ENCODE measurements around the gene LIPI. TPM values are rescaled to one million over a fixed set of nuclear protein-coding genes. Genes with fewer than 3 reads are reported as not detected.
A peak's percentile ranks its signal among the peaks of the same experiment; 100 is the strongest.

Gene LIPI
- total and polyA plus RNA-seq, 2 donors (not counting 1 experiment from before 2014, with no cell fraction given) = not detected

DNA sequence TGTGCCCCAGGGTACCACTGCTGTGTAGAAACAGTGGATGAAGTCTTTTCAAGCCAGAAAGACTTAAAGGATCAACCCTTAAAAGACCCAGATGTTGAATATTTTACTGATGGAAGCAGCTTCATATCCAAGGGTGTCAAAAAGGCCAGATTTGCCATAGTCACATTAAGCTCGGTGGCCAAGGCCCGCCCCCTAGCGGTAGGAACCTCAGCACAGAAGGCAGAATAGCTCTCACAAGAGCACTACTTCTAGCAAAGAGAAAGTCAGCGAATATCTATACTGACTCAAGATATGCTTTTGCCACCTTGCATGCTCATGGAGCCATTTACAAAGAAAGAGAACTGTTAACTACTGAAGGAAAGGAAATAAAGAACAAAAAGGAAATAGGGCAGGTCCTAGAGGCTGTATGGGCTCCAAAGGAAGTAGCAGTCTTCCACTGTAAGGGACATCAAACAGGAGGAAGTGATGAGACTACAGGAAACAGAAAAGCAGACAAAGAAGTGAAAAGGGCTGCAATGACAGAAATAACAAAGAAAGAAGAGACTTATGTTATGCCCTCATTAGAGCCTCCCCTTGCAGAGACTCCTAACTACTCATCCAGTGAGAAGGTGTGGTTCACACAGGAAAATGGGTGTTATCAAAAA is 90.5 kb downstream of the LIPI start:
- Histone ChIP-seq H3K9me3 (ENCODE audit: control insufficient read depth, insufficient read depth, low read depth, low read length) (no peaks in the 10 kb centered on the region), H4K20me1 (ENCODE audit: control insufficient read depth, extremely low read depth, insufficient read depth, low read length) (no peaks in the 10 kb centered on the region), H3K36me3 (ENCODE audit: control insufficient read depth, insufficient read depth, low read length) (no peaks in the 10 kb centered on the region), H3K4me2 (ENCODE audit: extremely low read depth, insufficient read depth, low read length) (no peak overlapping the region), H3K79me2 (ENCODE audit: control insufficient read depth, insufficient read depth, low read length) (no peaks in the 10 kb centered on the region), H3K27me3 (ENCODE audit: control insufficient read depth, insufficient read depth, low read length) (no peaks in the 10 kb centered on the region), H3K4me1 (ENCODE audit: control insufficient read depth, extremely low read depth, insufficient read depth, low read length) (no peaks in the 10 kb centered on the region), H2AFZ (ENCODE audit: low read length) (no peak overlapping the region), H3K4me3 (replicated peaks in 1 of 4; ENCODE audit: control extremely low read depth in 1 of 4, insufficient read depth in 1 of 4, low read depth in 3 of 4, low read length in 4 of 4) (no peak overlapping the region), H3K9ac (ENCODE audit: insufficient read depth, low read length) (no peak overlapping the region), H3K27ac (ENCODE audit: insufficient read depth, low read length) (no peak overlapping the region)
- DNase-seq (ENCODE audit: low read depth in 2 of 2) = no peak
- TF ChIP-seq EZH2 (IDR thresholded peaks at IDR 0.05; ENCODE audit: low read length, missing control alignments) = no peak
- TF ChIP-seq, protein P1, sequence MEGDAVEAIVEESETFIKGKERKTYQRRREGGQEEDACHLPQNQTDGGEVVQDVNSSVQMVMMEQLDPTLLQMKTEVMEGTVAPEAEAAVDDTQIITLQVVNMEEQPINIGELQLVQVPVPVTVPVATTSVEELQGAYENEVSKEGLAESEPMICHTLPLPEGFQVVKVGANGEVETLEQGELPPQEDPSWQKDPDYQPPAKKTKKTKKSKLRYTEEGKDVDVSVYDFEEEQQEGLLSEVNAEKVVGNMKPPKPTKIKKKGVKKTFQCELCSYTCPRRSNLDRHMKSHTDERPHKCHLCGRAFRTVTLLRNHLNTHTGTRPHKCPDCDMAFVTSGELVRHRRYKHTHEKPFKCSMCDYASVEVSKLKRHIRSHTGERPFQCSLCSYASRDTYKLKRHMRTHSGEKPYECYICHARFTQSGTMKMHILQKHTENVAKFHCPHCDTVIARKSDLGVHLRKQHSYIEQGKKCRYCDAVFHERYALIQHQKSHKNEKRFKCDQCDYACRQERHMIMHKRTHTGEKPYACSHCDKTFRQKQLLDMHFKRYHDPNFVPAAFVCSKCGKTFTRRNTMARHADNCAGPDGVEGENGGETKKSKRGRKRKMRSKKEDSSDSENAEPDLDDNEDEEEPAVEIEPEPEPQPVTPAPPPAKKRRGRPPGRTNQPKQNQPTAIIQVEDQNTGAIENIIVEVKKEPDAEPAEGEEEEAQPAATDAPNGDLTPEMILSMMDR (conservative IDR thresholded peaks at IDR 0.05 in 1 of 2, IDR thresholded peaks at IDR 0.05 in 1 of 2; ENCODE audit: low read depth in 1 of 2, low read length in 2 of 2) = peak in 1 of 2 donors; percentile 34

DNA sequence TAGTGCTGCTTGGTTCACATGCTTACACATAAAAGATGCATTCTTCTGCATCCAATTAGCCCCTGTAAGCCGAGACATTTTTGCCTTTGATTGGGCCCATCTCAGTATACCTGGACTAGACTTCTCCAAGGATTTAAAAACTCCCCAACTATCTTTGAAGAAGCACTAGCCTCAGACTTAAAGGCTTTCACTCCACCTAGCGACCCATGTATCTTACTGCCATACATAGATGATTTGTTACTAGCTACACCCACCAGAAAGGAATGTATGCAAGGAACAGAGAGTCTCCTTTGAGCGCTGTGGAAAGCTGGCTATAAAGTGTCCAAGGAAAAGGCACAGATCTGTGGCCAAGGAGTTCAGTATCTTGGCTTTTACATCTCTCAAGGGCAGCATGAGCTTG is 91.7 kb downstream of the LIPI start:
- Histone ChIP-seq H3K36me3 (ENCODE audit: control insufficient read depth, insufficient read depth, low read length) (no peaks in the 10 kb centered on the region), H3K9me3 (ENCODE audit: control insufficient read depth, insufficient read depth, low read depth, low read length) (no peaks in the 10 kb centered on the region), H2AFZ (ENCODE audit: low read length) (no peak overlapping the region), H3K27me3 (ENCODE audit: control insufficient read depth, insufficient read depth, low read length) (no peaks in the 10 kb centered on the region), H3K4me3 (replicated peaks in 1 of 4; ENCODE audit: control extremely low read depth in 1 of 4, insufficient read depth in 1 of 4, low read depth in 3 of 4, low read length in 4 of 4) (no peak overlapping the region), H3K9ac (ENCODE audit: insufficient read depth, low read length) (no peak overlapping the region), H3K4me2 (ENCODE audit: extremely low read depth, insufficient read depth, low read length) (no peak overlapping the region), H3K4me1 (ENCODE audit: control insufficient read depth, extremely low read depth, insufficient read depth, low read length) (no peaks in the 10 kb centered on the region), H4K20me1 (ENCODE audit: control insufficient read depth, extremely low read depth, insufficient read depth, low read length) (no peaks in the 10 kb centered on the region), H3K79me2 (ENCODE audit: control insufficient read depth, insufficient read depth, low read length) (no peaks in the 10 kb centered on the region), H3K27ac (ENCODE audit: insufficient read depth, low read length) (no peak overlapping the region)
- no peak for DNase-seq (ENCODE audit: low read depth in 2 of 2)
- no peak for TF ChIP-seq EZH2 (IDR thresholded peaks at IDR 0.05; ENCODE audit: low read length, missing control alignments)
- TF ChIP-seq, protein P1 (conservative IDR thresholded peaks at IDR 0.05 in 1 of 2, IDR thresholded peaks at IDR 0.05 in 1 of 2; ENCODE audit: low read depth in 1 of 2, low read length in 2 of 2) = no peak

DNA sequence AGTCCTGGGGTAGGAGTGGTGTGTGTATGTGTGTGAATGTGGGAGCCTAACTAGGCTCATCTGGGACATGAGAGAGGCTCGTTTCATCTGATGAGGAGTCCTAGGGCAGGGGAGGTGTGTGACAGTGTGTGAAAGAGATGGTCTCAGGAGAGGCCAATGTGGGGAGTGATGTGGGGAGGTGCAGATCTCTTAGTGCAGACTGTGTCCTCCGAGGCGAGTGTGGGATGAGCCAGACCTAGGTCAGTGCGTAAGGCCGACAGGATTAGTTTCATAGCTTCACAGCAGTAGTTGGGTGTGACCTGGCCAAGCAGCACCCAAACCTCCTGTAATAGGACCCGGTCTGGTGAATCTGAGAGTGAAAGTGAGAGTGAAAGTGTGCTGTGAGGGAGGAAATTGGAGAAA is 94.7 kb downstream of the LIPI start:
- Histone ChIP-seq H4K20me1 (ENCODE audit: control insufficient read depth, extremely low read depth, insufficient read depth, low read length) (no peaks in the 10 kb centered on the region), H3K4me2 (ENCODE audit: extremely low read depth, insufficient read depth, low read length) (no peak overlapping the region), H3K36me3 (ENCODE audit: control insufficient read depth, insufficient read depth, low read length) (no peaks in the 10 kb centered on the region), H2AFZ (ENCODE audit: low read length) (no peak overlapping the region), H3K4me1 (ENCODE audit: control insufficient read depth, extremely low read depth, insufficient read depth, low read length) (no peaks in the 10 kb centered on the region), H3K27ac (ENCODE audit: insufficient read depth, low read length) (no peak overlapping the region), H3K79me2 (ENCODE audit: control insufficient read depth, insufficient read depth, low read length) (no peaks in the 10 kb centered on the region), H3K27me3 (ENCODE audit: control insufficient read depth, insufficient read depth, low read length) (no peaks in the 10 kb centered on the region), H3K9ac (ENCODE audit: insufficient read depth, low read length) (no peak overlapping the region), H3K9me3 (ENCODE audit: control insufficient read depth, insufficient read depth, low read depth, low read length) (no peaks in the 10 kb centered on the region), H3K4me3 (replicated peaks in 1 of 4; ENCODE audit: control extremely low read depth in 1 of 4, insufficient read depth in 1 of 4, low read depth in 3 of 4, low read length in 4 of 4) (no peak overlapping the region)
- no peak for DNase-seq (ENCODE audit: low read depth in 2 of 2)
- TF ChIP-seq, protein P1 (conservative IDR thresholded peaks at IDR 0.05 in 1 of 2, IDR thresholded peaks at IDR 0.05 in 1 of 2; ENCODE audit: low read depth in 1 of 2, low read length in 2 of 2) = no peak
- no peak for TF ChIP-seq EZH2 (IDR thresholded peaks at IDR 0.05; ENCODE audit: low read length, missing control alignments)

All from fibroblast of lung (primary cell).